HG02981 (cell line): ENCODE measurements around the gene CCL16.
"Not testable (repeated sequence)": the region's sequence is repeated elsewhere in the genome, so short reads cannot be mapped to it uniquely, and the experiment has no call there.

Source experiments
- ATAC-seq: cut with Tn5 transposase; IDR thresholded peaks from one replicate; pipeline ENCODE4 v1.9.1; 2021; ENCODE audit warnings: mild to moderate bottlenecking, moderate library complexity; ENCODE audit not compliant: unreplicated experiment

CCL16 gene, protein sequence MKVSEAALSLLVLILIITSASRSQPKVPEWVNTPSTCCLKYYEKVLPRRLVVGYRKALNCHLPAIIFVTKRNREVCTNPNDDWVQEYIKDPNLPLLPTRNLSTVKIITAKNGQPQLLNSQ

DNA sequence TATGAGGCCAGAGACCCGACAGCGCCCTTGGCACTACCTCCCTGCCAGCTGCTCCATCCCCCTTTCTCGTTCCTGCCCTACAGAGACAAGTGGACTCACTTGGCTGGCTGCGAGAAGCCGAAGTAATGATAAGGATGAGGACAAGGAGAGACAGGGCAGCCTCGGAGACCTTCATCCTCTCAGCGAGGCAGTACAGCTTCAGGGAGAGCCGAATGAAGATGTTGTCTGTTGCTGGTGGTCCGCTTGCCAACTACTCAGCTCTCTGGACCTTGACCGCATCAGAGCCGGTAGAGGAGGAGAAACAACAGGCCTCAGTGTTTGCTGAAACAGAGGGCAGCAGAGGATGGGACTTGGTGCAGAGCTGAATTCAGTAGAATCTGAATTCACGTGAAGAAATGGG, at the start of gene CCL16:
CCL16 (minus strand) TSS at position 252 of the 400 bp plus-strand sequence; CDS start at position 175, 77 bp downstream.
- no peak for ATAC-seq

DNA sequence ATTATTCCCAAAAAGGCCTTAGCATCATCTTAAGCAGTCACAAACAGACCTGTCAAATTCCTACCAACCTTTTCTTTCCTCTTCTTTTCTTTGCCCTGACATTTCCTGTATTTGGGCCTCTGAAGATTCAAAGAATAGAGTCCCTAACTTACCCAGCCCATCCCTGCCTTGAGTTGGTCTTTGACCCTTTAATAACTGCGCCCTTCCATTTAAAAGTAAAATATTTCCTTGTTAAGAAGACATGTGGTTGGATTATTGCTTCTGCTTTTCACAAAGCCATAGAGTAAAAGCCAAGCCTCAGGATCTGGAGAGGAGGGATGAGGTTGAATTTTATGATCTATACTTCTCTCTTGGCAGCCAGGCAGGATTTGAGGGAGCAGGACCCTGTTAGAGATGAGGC, 49.7 kb upstream of the CCL16 start:
- no peak for ATAC-seq

GRCh38 chr17:36027761-36028160, 46.5 kb upstream of the CCL16 start:
- ATAC-seq: no peak

GRCh38 chr17:36024106-36024869, 43.0 kb upstream of the CCL16 start:
- no peak for ATAC-seq

DNA sequence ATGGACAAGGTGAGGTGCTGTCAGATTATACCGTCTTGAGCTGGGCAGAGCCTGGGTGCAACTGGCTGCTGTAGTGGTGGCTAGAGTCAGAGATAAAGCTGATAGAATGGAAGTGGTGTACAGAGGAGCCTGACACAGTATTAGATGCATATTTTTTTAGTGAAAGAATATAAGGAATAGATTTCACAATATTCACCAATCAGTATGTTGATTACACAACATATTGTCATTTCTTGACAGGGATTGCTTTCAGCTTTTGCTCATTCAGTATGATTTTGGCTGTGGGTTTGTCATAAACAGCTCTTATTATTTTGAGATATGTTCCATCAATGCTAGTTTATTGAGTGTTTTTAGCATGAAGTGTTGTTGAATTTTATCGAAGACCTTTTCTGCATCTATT, 38.1 kb upstream of the CCL16 start:
- ATAC-seq: no peak

GRCh38 chr17:36017799-36018198, 36.5 kb upstream of the CCL16 start, which contains the start of gene CCL23:
Gene CCL23, minus strand, starts transcription at chr17:36017972. Its CDS starts 75 bp downstream, at chr17:36017897.
- ATAC-seq: no peak

DNA sequence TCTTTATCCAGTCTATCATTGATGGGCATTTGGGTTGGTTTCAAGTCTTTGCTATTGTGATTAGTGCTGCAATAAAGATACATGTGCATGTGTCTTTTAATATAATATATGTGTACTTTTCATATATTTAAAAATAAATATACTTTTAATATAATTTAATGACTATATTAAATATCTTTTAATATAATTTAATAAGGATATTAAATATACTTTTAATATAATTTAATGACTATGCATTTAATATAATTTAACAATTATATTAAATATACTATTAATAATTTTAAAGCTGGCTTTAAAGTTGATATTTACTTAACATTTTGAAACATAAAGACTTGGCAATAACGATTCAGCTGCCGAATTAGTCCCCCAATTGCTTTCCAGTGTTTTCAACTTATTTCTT, 35.3 kb upstream of the CCL16 start:
- ATAC-seq: no peak

DNA sequence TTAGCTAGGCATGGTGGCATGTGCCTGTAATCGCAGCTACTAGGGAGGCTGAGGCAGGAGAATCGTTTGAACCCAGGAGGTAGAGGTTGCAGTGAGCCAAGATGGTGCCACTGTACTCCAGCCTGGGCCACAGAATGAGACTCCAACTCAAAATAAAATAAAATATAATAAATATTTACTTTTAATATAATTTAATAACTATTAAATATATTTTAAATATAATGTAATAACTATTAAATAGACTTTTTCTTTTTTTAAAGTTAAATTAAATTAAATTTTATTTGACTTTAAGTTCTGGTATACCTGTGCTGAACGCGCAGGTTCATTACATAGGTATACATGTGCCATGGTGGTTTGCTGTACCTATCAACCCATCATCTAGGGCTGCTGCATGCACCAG, 34.6 kb upstream of the CCL16 start:
- not testable (repeated sequence) for ATAC-seq

DNA sequence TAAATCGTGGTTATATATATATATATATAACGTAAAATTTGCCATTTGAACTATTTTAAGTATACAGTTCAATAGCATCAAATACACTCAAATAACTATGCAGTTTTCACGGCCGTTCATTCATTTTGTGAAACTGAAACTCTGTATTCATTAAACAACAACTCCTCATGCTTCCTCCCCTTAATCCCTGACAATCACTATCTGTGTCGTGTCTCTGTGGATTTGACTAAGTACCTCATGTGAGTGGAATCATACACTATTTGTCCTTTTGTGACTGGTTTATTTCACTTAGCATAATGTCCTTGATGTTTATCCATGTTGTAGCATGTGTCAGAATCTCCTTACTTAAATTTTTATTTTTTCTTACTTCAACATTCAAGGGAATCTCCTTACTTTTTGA, 33.6 kb upstream of the CCL16 start:
- no peak for ATAC-seq

GRCh38 chr17:36011201-36011600, 29.9 kb upstream of the CCL16 start:
- ATAC-seq: no peak

- no peak for ATAC-seq
Observed at GRCh38 chr17:36008998-36009665, 27.8 kb upstream of the CCL16 start.

DNA sequence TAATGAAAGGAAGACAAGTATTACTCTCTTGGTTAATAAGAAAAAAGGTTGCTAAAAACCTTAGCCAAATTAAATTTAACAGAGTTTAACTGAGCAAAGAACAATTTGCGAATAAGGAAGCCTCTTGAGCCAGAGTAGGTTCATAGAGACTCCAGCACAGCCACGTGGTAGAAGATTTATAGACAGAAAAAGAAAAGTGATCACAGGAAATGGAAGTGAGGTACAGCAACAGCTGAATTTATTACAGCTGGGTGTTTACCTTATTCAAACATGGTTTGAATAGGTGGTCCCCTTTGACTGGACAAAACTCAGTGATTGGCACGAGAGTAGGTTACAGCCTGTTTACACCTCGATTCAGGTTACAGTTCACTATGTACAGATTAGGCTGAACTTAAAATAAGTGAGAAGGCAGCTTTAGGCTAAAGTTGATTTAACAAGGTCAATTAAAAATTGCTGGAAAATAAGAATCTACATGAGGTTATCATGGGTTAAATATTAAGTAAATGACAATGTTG, 23.4 kb upstream of the CCL16 start:
- ATAC-seq: no peak

DNA sequence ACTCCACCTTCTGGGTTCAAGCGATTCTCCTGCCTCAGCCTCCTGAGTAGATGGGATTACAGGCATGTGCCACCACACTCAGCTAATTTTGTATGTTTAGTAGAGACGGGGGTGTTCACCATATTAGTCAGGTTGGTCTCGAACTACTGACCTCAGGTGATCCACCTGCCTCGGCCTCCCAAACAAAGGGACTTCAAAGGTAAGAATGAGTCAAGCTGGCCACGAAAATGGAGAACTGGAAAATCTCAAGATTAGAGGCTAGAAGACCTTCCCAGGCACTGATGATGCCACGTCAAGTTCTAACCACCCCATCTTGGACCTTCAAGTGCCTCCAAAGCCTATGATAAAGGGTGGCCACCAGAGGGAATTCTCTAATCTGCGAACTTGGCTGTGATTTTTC, 21.3 kb upstream of the CCL16 start:
- ATAC-seq: no peak

- no peak for ATAC-seq
Observed at GRCh38 chr17:36001862-36002603, 20.7 kb upstream of the CCL16 start.

GRCh38 chr17:36001110-36001771, 19.9 kb upstream of the CCL16 start, which contains the start of gene CCL15:
Gene CCL15, minus strand, starts transcription at chr17:36001553. Its CDS starts 61 bp downstream, at chr17:36001492.
- ATAC-seq: no peak

GRCh38 chr17:36000732-36001109, 19.4 kb upstream of the CCL16 start:
- ATAC-seq: no peak

DNA sequence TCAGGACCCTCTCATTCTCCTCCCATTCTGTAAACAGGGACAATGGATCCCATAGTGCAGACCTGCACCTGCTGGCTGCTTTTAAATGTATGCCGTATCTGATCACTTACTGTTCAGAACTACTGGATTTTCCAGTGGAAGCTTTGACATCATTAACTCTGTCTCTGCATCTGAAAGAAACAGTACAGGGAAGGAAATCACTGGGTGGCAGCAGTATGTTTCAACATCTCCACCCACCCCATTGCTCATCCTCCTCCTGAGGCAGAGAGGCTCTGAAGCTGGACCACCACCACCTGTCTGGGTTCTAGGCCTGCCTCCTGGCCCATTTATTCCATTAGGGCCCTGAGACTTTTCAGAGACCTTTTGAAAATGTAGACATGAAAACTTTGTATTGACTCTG, 17.5 kb upstream of the CCL16 start:
- ATAC-seq: no peak

GRCh38 chr17:35998018-35998545, 16.8 kb upstream of the CCL16 start:
- no peak for ATAC-seq

GRCh38 chr17:35995346-35995745, 14.0 kb upstream of the CCL16 start:
- not testable (repeated sequence) for ATAC-seq

GRCh38 chr17:35991075-35991474, 9.8 kb upstream of the CCL16 start:
- ATAC-seq: no peak
